GM21528 (cell line): Measurements from ENCODE around the gene SS18L1.

ENCODE experiments used
- ATAC-seq: cut with Tn5 transposase; IDR thresholded peaks from one replicate; pipeline ENCODE4 v1.9.1; 2021; ENCODE audit warnings: mild to moderate bottlenecking, moderate library complexity; ENCODE audit not compliant: unreplicated experiment, low FRiP score

Gene SS18L1

GRCh38 chr20:62191781-62192559 lies 48.4 kb downstream of the SS18L1 start:
- no peak for ATAC-seq

GRCh38 chr20:62192635-62193034 lies 49.1 kb downstream of the SS18L1 start:
- ATAC-seq, result no peak

GRCh38 chr20:62193079-62194025 lies 49.8 kb downstream of the SS18L1 start:
- ATAC-seq, result no peak

- no peak for ATAC-seq
These were observed 51.5 kb downstream of the SS18L1 start for GRCh38 chr20:62195075-62195405.

- no peak for ATAC-seq
These were observed 52.2 kb downstream of the SS18L1 start for GRCh38 chr20:62195736-62196135.

- ATAC-seq, result no peak
These were observed 52.7 kb downstream of the SS18L1 start for GRCh38 chr20:62196286-62196685.

- no peak for ATAC-seq
These were observed 53.7 kb downstream of the SS18L1 start for GRCh38 chr20:62197311-62197710.

- no peak for ATAC-seq
These were observed 54.2 kb downstream of the SS18L1 start for GRCh38 chr20:62197801-62198200.

GRCh38 chr20:62198496-62198895 lies 54.9 kb downstream of the SS18L1 start:
- ATAC-seq, result no peak

- ATAC-seq, result no peak
These were observed 55.4 kb downstream of the SS18L1 start for GRCh38 chr20:62198931-62199330.

GRCh38 chr20:62200491-62201172 lies 57.1 kb downstream of the SS18L1 start:
- no peak for ATAC-seq

- no peak for ATAC-seq
These were observed 57.9 kb downstream of the SS18L1 start for GRCh38 chr20:62201173-62202082.

- no peak for ATAC-seq
These were observed 58.5 kb downstream of the SS18L1 start for GRCh38 chr20:62202083-62202395.

- no peak for ATAC-seq
These were observed 59.3 kb downstream of the SS18L1 start for GRCh38 chr20:62202676-62203377.

- no peak for ATAC-seq
These were observed 59.9 kb downstream of the SS18L1 start for GRCh38 chr20:62203378-62204030.

GRCh38 chr20:62205618-62206387 lies 62.2 kb downstream of the SS18L1 start:
- no peak for ATAC-seq

GRCh38 chr20:62206388-62206775 lies 62.8 kb downstream of the SS18L1 start:
- ATAC-seq, result no peak

- no peak for ATAC-seq
These were observed 64.7 kb downstream of the SS18L1 start for GRCh38 chr20:62208061-62208794.
